ENCODE data around the gene TM9SF3. TPM values are rescaled to one million over a fixed set of nuclear protein-coding genes. Genes with fewer than 3 reads are reported as not detected.

The TM9SF3 gene
- total RNA-seq, 1 donor from 2014 or later: 151 TPM

- Mint-ChIP-seq H3K4me1 (ENCODE audit: unreplicated experiment) (no peaks in the 10 kb centered on the region), H3K27ac (ENCODE audit: unreplicated experiment) (no peak overlapping the region)
Measured at GRCh38 chr10:96609510-96609909, 22.7 kb upstream of the TM9SF3 start.

GRCh38 chr10:96608805-96609204 is 22.0 kb upstream of the TM9SF3 start:
- Mint-ChIP-seq H3K27me3 (ENCODE audit: unreplicated experiment) (peaks cover 3% of the 10 kb centered on the region), H3K4me1 (ENCODE audit: unreplicated experiment) (no peaks in the 10 kb centered on the region), H3K36me3 (ENCODE audit: unreplicated experiment) (no peaks in the 10 kb centered on the region), H3K4me3 (ENCODE audit: unreplicated experiment) (no peak overlapping the region), H3K27ac (ENCODE audit: unreplicated experiment) (no peak overlapping the region), H3K9me3 (ENCODE audit: unreplicated experiment) (no peaks in the 10 kb centered on the region)
- no peak for DNase-seq (ENCODE audit: extremely low spot score, unreplicated experiment)
- no peak for TF ChIP-seq CTCF (IDR thresholded peaks at IDR 0.05)

More at GRCh38 chr10:96609510-96609909, 22.7 kb upstream of the TM9SF3 start:
- H3K36me3 Mint-ChIP-seq (ENCODE audit: unreplicated experiment): no peaks in the 10 kb centered on the region
- DNase-seq (ENCODE audit: extremely low spot score, unreplicated experiment): no peak
- no peak overlapping the region for H3K4me3 Mint-ChIP-seq (ENCODE audit: unreplicated experiment)
- TF ChIP-seq CTCF (IDR thresholded peaks at IDR 0.05): no peak
- no peaks in the 10 kb centered on the region for H3K9me3 Mint-ChIP-seq (ENCODE audit: unreplicated experiment)
- H3K27me3 Mint-ChIP-seq (ENCODE audit: unreplicated experiment): peaks cover 3% of the 10 kb centered on the region

GRCh38 chr10:96608262-96608661 is 21.4 kb upstream of the TM9SF3 start:
- no peak for DNase-seq (ENCODE audit: extremely low spot score, unreplicated experiment)
- no peak overlapping the region for H3K4me3 Mint-ChIP-seq (ENCODE audit: unreplicated experiment)
- H3K4me1 Mint-ChIP-seq (ENCODE audit: unreplicated experiment): no peaks in the 10 kb centered on the region
- H3K27me3 Mint-ChIP-seq (ENCODE audit: unreplicated experiment): peaks cover 3% of the 10 kb centered on the region
- no peaks in the 10 kb centered on the region for H3K9me3 Mint-ChIP-seq (ENCODE audit: unreplicated experiment)
- no peak overlapping the region for H3K27ac Mint-ChIP-seq (ENCODE audit: unreplicated experiment)
- no peak for TF ChIP-seq CTCF (IDR thresholded peaks at IDR 0.05)
- no peaks in the 10 kb centered on the region for H3K36me3 Mint-ChIP-seq (ENCODE audit: unreplicated experiment)

GRCh38 chr10:96606946-96607345 is 20.1 kb upstream of the TM9SF3 start:
- DNase-seq (ENCODE audit: extremely low spot score, unreplicated experiment): no peak
- no peak overlapping the region for H3K4me3 Mint-ChIP-seq (ENCODE audit: unreplicated experiment)
- no peaks in the 10 kb centered on the region for H3K36me3 Mint-ChIP-seq (ENCODE audit: unreplicated experiment)
- no peaks in the 10 kb centered on the region for H3K4me1 Mint-ChIP-seq (ENCODE audit: unreplicated experiment)
- TF ChIP-seq CTCF (IDR thresholded peaks at IDR 0.05): no peak
- no peaks in the 10 kb centered on the region for H3K9me3 Mint-ChIP-seq (ENCODE audit: unreplicated experiment)
- H3K27me3 Mint-ChIP-seq (ENCODE audit: unreplicated experiment): peaks cover 3% of the 10 kb centered on the region
- H3K27ac Mint-ChIP-seq (ENCODE audit: unreplicated experiment): no peak overlapping the region

GRCh38 chr10:96606216-96606615 is 19.4 kb upstream of the TM9SF3 start:
- Mint-ChIP-seq H3K27ac (ENCODE audit: unreplicated experiment) (no peak overlapping the region), H3K27me3 (ENCODE audit: unreplicated experiment) (peaks cover 3% of the 10 kb centered on the region), H3K4me1 (ENCODE audit: unreplicated experiment) (no peaks in the 10 kb centered on the region), H3K9me3 (ENCODE audit: unreplicated experiment) (no peaks in the 10 kb centered on the region), H3K36me3 (ENCODE audit: unreplicated experiment) (no peaks in the 10 kb centered on the region), H3K4me3 (ENCODE audit: unreplicated experiment) (no peak overlapping the region)
- TF ChIP-seq CTCF (IDR thresholded peaks at IDR 0.05): no peak
- no peak for DNase-seq (ENCODE audit: extremely low spot score, unreplicated experiment)
